ACC112 (cell line): Measurements from ENCODE around the gene IQSEC2.

Source experiments
- H2AFZ ChIP-seq: fragments of 200-600 bp; sonication (generic); one replicate; pipeline ENCODE4 v1.6.0; 2017; ENCODE audit warnings: antibody characterized with exemption, low read length; ENCODE audit not compliant: unreplicated experiment
- H3K27ac ChIP-seq: fragments of 200-600 bp; sonication (generic); 2 replicates; pipeline ENCODE4 v1.5.1; 2014; ENCODE audit warnings: low read depth, mild to moderate bottlenecking, antibody characterized with exemption, low read length, moderate library complexity
- H3K27me3 ChIP-seq: fragments of 200-600 bp; sonication (generic); 2 replicates; pipeline ENCODE4 v1.6.1; 2014; ENCODE audit warnings: mild to moderate bottlenecking, antibody characterized with exemption, low read length, moderate library complexity, mixed read lengths; ENCODE audit not compliant: insufficient read depth
- H3K36me3 ChIP-seq: fragments of 200-600 bp; sonication (generic); 2 replicates; pipeline ENCODE4 v1.6.1; 2016; ENCODE audit warnings: mild to moderate bottlenecking, antibody characterized with exemption, low read length, moderate library complexity, mixed read lengths; ENCODE audit not compliant: insufficient read depth
- H3K4me1 ChIP-seq: fragments of 200-600 bp; sonication (generic); one replicate; pipeline ENCODE4 v1.6.1; 2016; ENCODE audit warnings: low read length, mixed read lengths; ENCODE audit not compliant: insufficient read depth, unreplicated experiment, control insufficient read depth
- H3K4me3 ChIP-seq: fragments of 200-600 bp; sonication (generic); 2 replicates; pipeline ENCODE4 v1.5.1; 2014; ENCODE audit warnings: mild to moderate bottlenecking, low read depth, low read length
- H3K79me2 ChIP-seq: fragments of 200-600 bp; sonication (generic); one replicate; pipeline ENCODE4 v1.6.0; 2016; ENCODE audit warnings: low read length; ENCODE audit not compliant: control insufficient read depth, unreplicated experiment, insufficient read depth

IQSEC2 gene

GRCh38 chrX:53303195-53303594 is 21.8 kb upstream of the IQSEC2 start:
- Histone ChIP-seq H3K27me3 (no peaks in the 10 kb centered on the region), H2AFZ (no peak overlapping the region), H3K4me1 (peaks cover 10% of the 10 kb centered on the region), H3K4me3 (no peak overlapping the region), H3K36me3 (no peaks in the 10 kb centered on the region), H3K27ac (no peak overlapping the region), H3K79me2 (no peaks in the 10 kb centered on the region)

GRCh38 chrX:53300157-53300556 is 18.8 kb upstream of the IQSEC2 start:
- H3K4me1 ChIP-seq: no peaks in the 10 kb centered on the region
- H3K36me3 ChIP-seq: no peaks in the 10 kb centered on the region
- H3K27me3 ChIP-seq: no peaks in the 10 kb centered on the region
- no peak overlapping the region for H2AFZ ChIP-seq
- H3K27ac ChIP-seq: no peak overlapping the region
- H3K4me3 ChIP-seq: no peak overlapping the region
- H3K79me2 ChIP-seq: no peaks in the 10 kb centered on the region

DNA sequence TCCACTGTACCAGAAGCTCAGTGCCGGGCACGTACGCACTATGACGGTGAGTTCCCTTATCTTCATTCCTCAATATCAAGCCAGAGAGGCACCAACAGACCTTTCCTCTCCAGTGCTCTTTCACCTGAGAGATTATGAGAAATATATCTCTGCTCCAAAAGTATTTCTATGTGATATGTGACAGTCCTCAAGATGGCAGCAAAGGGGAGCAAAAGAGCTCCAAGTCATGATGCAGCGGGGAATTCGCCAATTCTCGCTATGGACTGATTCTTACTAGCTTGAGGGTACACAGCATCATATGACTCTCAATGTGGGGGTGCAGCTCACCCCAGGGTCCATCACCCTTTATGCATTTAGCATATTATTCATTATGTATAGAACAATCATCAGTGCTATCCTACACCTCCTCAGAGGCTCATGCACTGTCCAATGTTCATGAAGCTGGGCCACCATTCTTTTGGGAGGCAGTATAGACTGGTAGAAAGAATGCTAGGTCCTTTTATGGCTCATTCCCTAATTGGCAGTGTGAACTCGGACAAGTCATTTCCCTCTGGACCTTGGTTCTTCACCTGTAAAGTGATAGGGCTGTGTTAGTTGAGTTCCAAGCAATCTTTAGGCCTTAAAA is 12.8 kb upstream of the IQSEC2 start:
- no peaks in the 10 kb centered on the region for H3K36me3 ChIP-seq
- no peaks in the 10 kb centered on the region for H3K27me3 ChIP-seq
- H3K4me3 ChIP-seq: no peak overlapping the region
- no peaks in the 10 kb centered on the region for H3K4me1 ChIP-seq
- no peaks in the 10 kb centered on the region for H3K79me2 ChIP-seq
- no peak overlapping the region for H2AFZ ChIP-seq
- no peak overlapping the region for H3K27ac ChIP-seq

DNA sequence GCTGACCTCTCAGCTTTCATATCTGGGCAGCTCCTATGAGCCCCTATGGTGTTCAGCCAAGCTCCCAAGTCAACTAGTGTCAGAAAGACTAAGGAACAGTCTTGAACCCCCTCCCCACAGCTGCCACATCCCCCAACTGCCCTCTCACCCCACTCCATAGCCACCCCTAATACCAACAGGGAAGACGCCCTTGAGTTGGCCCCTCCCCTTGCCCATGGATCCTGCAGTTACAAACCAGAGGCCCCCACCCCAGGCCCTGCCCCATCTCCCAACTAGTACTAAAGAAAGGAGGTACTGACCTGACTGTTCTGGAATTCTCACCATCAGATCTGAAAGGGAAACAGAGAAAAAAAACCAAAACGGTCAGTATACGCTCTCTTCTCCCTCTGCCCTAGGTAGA is 10.2 kb upstream of the IQSEC2 start:
- Histone ChIP-seq H3K36me3 (no peaks in the 10 kb centered on the region), H3K79me2 (no peaks in the 10 kb centered on the region), H3K27ac (no peak overlapping the region), H3K27me3 (no peaks in the 10 kb centered on the region), H2AFZ (no peak overlapping the region), H3K4me3 (no peak overlapping the region), H3K4me1 (peaks cover 15% of the 10 kb centered on the region)

- Histone ChIP-seq H3K79me2 (no peaks in the 10 kb centered on the region), H3K36me3 (no peaks in the 10 kb centered on the region), H3K27ac (no peak overlapping the region), H3K4me1 (peaks cover 17% of the 10 kb centered on the region), H3K4me3 (no peak overlapping the region), H3K27me3 (no peaks in the 10 kb centered on the region), H2AFZ (no peak overlapping the region)
Observed at GRCh38 chrX:53290441-53291041, 9.2 kb upstream of the IQSEC2 start.

DNA sequence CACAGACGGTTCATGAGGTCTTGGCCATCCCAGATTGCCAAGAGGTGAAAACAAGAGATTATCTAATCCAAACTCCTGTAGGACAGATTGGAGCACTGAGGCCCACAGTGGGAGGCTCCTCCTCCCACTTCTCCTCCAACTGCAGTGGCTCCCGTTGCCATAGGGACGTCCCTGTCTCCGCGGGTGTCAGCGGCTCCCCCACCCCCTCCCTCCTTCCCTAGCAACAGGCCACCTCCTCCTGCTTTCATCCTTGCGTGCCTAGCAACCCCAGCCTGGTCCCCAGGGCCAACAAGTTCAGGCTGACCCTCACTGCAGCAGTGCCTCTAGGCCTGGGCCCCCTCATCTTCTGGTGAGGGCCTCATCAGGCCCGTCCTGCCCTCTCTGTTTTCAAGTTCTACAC is 6.8 kb upstream of the IQSEC2 start:
- peak overlapping the region; percentile 56 for H3K27ac ChIP-seq
- peaks cover 25% of the 10 kb centered on the region for H3K4me1 ChIP-seq
- no peak overlapping the region for H2AFZ ChIP-seq
- no peaks in the 10 kb centered on the region for H3K79me2 ChIP-seq
- H3K27me3 ChIP-seq: no peaks in the 10 kb centered on the region
- H3K4me3 ChIP-seq: no peak overlapping the region; the same call in 1 of the 2 replicates
- no peaks in the 10 kb centered on the region for H3K36me3 ChIP-seq

DNA sequence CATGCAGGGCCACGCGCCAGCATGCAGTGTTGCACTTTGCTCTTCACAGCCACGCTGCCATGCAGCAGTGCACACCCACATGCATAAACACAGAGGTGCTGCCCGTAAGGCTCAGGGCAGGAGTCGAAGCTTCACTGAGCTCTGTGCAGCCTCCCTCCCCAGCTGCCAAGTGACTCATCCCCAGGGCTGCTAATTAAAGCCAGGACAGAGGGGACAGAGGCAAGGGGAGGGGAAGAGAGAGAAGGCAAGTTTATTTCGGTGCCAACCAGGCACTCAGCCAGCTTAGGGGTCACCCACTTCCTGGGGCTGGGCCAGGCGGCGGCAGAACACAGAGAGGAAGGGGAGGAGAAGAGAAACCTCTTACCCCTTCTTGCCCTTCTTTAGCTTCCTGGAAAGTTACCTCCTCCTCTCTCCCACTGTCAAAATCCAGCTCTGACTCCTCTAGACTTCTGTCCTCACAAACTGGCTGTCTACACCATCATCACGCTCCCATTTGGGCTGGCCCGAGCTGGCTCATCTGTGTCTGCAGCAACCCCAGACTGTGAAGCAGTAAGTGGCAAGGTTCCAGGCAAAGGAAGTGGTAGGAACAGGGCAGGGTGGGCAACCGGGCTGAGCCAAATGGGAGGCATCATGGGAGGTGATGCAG is 6.2 kb upstream of the IQSEC2 start:
- Histone ChIP-seq H3K27ac (peak overlapping the region; percentile 56), H3K4me3 (peak overlapping the region; percentile 40), H3K36me3 (no peaks in the 10 kb centered on the region), H3K4me1 (peaks cover 26% of the 10 kb centered on the region), H3K79me2 (no peaks in the 10 kb centered on the region), H3K27me3 (no peaks in the 10 kb centered on the region), H2AFZ (no peak overlapping the region)

DNA sequence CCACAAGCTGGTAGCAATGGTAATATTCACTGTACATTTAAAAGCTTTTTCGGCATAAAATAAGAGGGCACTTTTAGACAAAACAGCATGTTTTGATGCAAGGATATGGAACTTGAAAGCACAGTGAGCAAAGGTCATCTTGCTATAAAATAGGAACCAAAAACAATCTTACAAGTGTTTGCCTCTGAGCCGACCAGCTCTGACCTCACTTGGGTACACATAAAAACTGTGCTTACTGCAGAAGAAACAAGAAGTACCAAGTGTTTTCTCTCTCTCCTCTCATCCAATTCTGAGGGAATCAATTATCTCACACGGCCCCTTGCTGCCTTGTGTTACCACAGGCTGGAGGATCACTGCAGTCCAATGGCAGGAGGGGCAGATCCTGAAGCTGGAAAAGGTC is 4.8 kb upstream of the IQSEC2 start:
- Histone ChIP-seq H2AFZ (no peak overlapping the region), H3K4me3 (no peak overlapping the region), H3K79me2 (no peaks in the 10 kb centered on the region), H3K27me3 (no peaks in the 10 kb centered on the region), H3K4me1 (peaks cover 35% of the 10 kb centered on the region), H3K27ac (no peak overlapping the region), H3K36me3 (no peaks in the 10 kb centered on the region)

- no peaks in the 10 kb centered on the region for H3K36me3 ChIP-seq
- H3K4me3 ChIP-seq: no peak overlapping the region
- no peak overlapping the region for H3K27ac ChIP-seq
- peaks cover 35% of the 10 kb centered on the region for H3K4me1 ChIP-seq
- peaks cover 5% of the 10 kb centered on the region for H3K79me2 ChIP-seq
- H3K27me3 ChIP-seq: no peaks in the 10 kb centered on the region
- H2AFZ ChIP-seq: no peak overlapping the region
Observed at GRCh38 chrX:53285591-53285990, 4.2 kb upstream of the IQSEC2 start.

GRCh38 chrX:53284684-53285447 is 3.5 kb upstream of the IQSEC2 start:
- H3K36me3 ChIP-seq: no peaks in the 10 kb centered on the region
- no peak overlapping the region for H3K27ac ChIP-seq
- H2AFZ ChIP-seq: no peak overlapping the region
- peaks cover 37% of the 10 kb centered on the region for H3K4me1 ChIP-seq
- H3K79me2 ChIP-seq: peaks cover 12% of the 10 kb centered on the region
- no peak overlapping the region for H3K4me3 ChIP-seq
- no peaks in the 10 kb centered on the region for H3K27me3 ChIP-seq
